KMS-11 (cell line): ENCODE measurements around the gene RBM15.

Source experiments
- H2AFZ ChIP-seq: fragments of 200-600 bp; sonication (generic); 2 replicates; pipeline ENCODE4 v1.6.1; 2016; ENCODE audit warnings: antibody characterized with exemption, mixed run types, low read depth
- H3K27ac ChIP-seq: fragments of 200-600 bp; sonication (generic); 2 replicates; pipeline ENCODE4 v1.6.1; 2016; ENCODE audit warnings: mild to moderate bottlenecking, mixed run types
- H3K27me3 ChIP-seq: fragments of 200-600 bp; sonication (generic); 2 replicates; pipeline ENCODE4 v1.6.1; 2017; ENCODE audit warnings: mild to moderate bottlenecking, low read depth, mixed run types, moderate library complexity; ENCODE audit not compliant: insufficient read depth
- H3K36me3 ChIP-seq: fragments of 200-600 bp; sonication (generic); 2 replicates; pipeline ENCODE4 v1.6.1; 2017; ENCODE audit warnings: mild to moderate bottlenecking, mixed run types; ENCODE audit not compliant: insufficient read depth
- H3K4me1 ChIP-seq: fragments of 200-600 bp; sonication (generic); 2 replicates; pipeline ENCODE4 v1.6.1; 2016; ENCODE audit warnings: mild to moderate bottlenecking, low read depth, mixed run types; ENCODE audit not compliant: poor library complexity, severe bottlenecking
- H3K4me2 ChIP-seq: fragments of 200-600 bp; sonication (generic); 2 replicates; pipeline ENCODE4 v1.7.0; 2016; ENCODE audit warnings: mild to moderate bottlenecking, mixed run types
- H3K4me3 ChIP-seq: fragments of 200-600 bp; sonication (generic); IDR thresholded peaks from 2 replicates; pipeline ENCODE4 v1.6.1; 2017; ENCODE audit warnings: low read depth, low read length, mixed read lengths; ENCODE audit not compliant: insufficient read depth
- H3K79me2 ChIP-seq: fragments of 200-600 bp; sonication (generic); 2 replicates; pipeline ENCODE4 v1.6.1; 2016; ENCODE audit warnings: low read depth, mixed run types; ENCODE audit not compliant: insufficient read depth
- H3K9ac ChIP-seq: fragments of 200-600 bp; sonication (generic); 2 replicates; pipeline ENCODE4 v1.6.1; 2016; ENCODE audit warnings: mild to moderate bottlenecking, mixed run types
- H4K20me1 ChIP-seq: fragments of 200-600 bp; sonication (generic); 2 replicates; pipeline ENCODE4 v1.6.1; 2016; ENCODE audit warnings: mild to moderate bottlenecking, mixed run types; ENCODE audit not compliant: insufficient read depth
- CTCF ChIP-seq: fragments of 200-600 bp; sonication (generic); conservative IDR thresholded peaks from 2 replicates; pipeline ENCODE4 v1.6.1; 2017; ENCODE audit warnings: low read depth, mild to moderate bottlenecking, antibody characterized with exemption, low read length, moderate library complexity, mixed read lengths

Gene RBM15

DNA sequence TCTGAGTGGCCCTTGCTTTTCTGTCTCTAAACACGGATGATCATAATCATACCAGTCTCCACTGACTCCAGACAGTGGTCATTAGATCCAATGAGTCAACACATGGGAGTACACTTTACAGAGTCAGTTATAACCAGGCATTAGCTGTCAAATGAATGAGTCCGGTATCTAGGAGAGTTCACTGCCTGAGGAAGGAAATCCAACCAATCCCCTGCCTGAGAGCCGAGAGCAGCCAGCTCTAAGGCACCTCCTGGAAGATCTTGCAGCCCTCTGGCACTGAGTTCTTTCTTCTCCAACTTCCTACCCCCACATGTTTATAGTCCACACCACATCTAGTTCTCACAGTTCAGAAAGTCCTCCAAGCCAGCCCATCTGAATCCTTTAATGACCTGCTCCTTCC is 29.4 kb upstream of the RBM15 start:
- H3K27ac ChIP-seq, result no peak overlapping the region
- H3K9ac ChIP-seq, result no peak overlapping the region
- H3K79me2 ChIP-seq, result no peaks in the 10 kb centered on the region
- TF ChIP-seq CTCF, result no peak
- no peak overlapping the region for H2AFZ ChIP-seq
- H3K4me1 ChIP-seq, result no peaks in the 10 kb centered on the region
- H3K27me3 ChIP-seq, result no peaks in the 10 kb centered on the region
- H3K36me3 ChIP-seq, result no peaks in the 10 kb centered on the region
- H3K4me3 ChIP-seq, result no peak overlapping the region
- no peak overlapping the region for H3K4me2 ChIP-seq
- no peaks in the 10 kb centered on the region for H4K20me1 ChIP-seq

DNA sequence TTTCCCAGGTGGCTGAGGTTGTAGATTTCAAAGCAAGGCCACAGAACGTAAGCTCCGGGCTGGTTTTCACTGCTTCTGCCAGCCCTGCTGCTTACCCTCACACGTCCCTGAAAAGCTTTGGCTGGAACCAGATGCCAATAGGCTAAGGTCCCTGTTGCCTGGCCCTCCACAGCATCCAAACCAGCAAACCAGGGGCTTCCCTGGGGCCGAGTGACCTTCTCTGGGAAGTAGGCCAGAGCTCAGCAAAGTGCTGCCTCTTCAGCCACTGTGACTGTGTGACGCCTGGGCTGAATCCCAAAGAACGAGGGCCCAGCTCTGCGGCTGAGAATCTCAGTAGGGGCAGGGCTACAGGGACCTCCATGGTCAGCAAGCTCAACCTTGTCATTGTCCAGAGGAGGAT is 28.9 kb upstream of the RBM15 start:
- no peaks in the 10 kb centered on the region for H3K36me3 ChIP-seq
- H3K27me3 ChIP-seq, result no peaks in the 10 kb centered on the region
- no peak overlapping the region for H3K4me3 ChIP-seq
- no peaks in the 10 kb centered on the region for H4K20me1 ChIP-seq
- no peak overlapping the region for H2AFZ ChIP-seq
- no peaks in the 10 kb centered on the region for H3K4me1 ChIP-seq
- H3K27ac ChIP-seq, result no peak overlapping the region
- no peak overlapping the region for H3K4me2 ChIP-seq
- TF ChIP-seq CTCF, result no peak
- no peak overlapping the region for H3K9ac ChIP-seq
- no peaks in the 10 kb centered on the region for H3K79me2 ChIP-seq

DNA sequence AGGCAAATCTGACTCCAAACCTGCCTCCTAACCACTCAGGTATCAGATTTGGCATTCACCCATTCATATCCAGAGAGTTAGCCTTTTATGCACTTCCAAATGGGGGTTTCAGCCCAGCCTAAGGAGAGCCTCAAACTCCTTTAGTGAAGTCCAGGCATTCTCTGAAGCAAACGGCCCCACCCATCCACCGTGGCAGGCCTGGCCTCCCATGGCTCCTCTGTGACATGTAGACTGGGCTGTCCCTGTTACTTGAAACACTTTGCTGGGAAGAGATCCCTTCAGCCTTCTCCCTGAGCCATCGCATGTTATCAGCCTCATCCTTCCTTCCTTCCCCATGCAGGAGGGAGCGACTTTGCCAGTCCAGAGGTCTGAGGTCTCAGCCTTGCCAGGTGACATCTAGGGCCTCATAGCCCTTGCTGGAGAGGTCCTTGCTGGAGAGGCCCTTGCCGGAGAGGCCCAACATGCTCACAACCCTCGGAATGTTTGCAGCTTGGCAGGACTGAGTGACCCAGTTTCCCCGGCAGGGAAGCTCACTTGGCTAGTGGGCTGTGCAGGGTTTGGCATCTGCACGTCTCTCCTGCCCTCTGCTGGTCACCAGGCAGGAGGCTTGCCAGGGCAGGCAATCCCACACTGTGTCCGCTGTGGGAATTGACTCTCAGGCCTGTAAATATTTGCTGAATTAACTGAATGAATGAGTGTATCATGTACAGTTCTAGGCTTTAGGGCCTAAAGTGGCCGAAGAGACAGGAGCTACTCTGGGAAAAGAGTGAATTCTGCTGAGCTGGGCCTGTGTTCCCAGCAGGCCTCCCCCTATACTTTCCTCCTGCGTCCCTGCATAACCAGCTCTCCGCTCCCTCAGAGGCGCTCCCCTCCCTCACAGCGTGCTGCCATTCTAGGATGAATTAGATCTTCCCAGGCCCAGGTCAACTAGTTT is 26.7 kb upstream of the RBM15 start:
- H3K79me2 ChIP-seq, result no peaks in the 10 kb centered on the region
- no peak overlapping the region for H3K4me3 ChIP-seq
- no peaks in the 10 kb centered on the region for H3K4me1 ChIP-seq
- H2AFZ ChIP-seq, result peak overlapping the region; percentile 34; the same call in 1 of the 2 replicates
- no peak overlapping the region for H3K27ac ChIP-seq
- H3K36me3 ChIP-seq, result no peaks in the 10 kb centered on the region
- no peak overlapping the region for H3K4me2 ChIP-seq
- no peak overlapping the region for H3K9ac ChIP-seq
- H4K20me1 ChIP-seq, result no peaks in the 10 kb centered on the region
- TF ChIP-seq CTCF, result peak; percentile 74
- no peaks in the 10 kb centered on the region for H3K27me3 ChIP-seq

DNA sequence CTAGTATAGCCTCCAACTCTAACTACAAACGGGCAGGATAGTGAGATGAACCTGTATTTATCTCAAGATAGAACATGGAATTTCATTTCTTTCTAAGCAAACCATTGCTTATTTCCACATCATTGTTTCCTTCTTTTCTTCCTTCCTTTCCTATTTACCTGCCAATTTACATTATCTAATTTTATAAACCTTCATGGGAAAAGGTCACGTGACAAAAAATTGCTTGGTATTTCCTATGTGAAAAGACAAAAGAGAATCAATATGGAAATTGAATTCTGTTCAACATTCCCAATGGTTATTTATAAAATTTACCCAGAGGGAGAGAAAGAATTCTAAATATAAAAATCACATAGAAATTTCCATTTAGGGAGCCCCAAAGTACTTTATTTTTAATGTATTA is 22.4 kb upstream of the RBM15 start:
- no peaks in the 10 kb centered on the region for H3K4me1 ChIP-seq
- H2AFZ ChIP-seq, result no peak overlapping the region
- no peaks in the 10 kb centered on the region for H3K36me3 ChIP-seq
- no peak overlapping the region for H3K27ac ChIP-seq
- no peak overlapping the region for H3K4me3 ChIP-seq
- no peak overlapping the region for H3K9ac ChIP-seq
- no peaks in the 10 kb centered on the region for H4K20me1 ChIP-seq
- no peak for TF ChIP-seq CTCF
- H3K27me3 ChIP-seq, result no peaks in the 10 kb centered on the region
- no peak overlapping the region for H3K4me2 ChIP-seq
- no peaks in the 10 kb centered on the region for H3K79me2 ChIP-seq
